Small intestine (tissue), 7 donors: Measurements from ENCODE around the gene SPRR2B. TPM values are rescaled to one million over a fixed set of nuclear protein-coding genes. Genes with fewer than 3 reads are reported as not detected.
"Not testable (repeated sequence)": the region's sequence is repeated elsewhere in the genome, so short reads cannot be mapped to it uniquely, and the experiment has no call there.

ENCODE experiments used
- DNase-seq, 2 donors: peaks; one replicate each; pipeline versions ENCODE4 v3.0.0 to v3.0.0-alpha.2; 2013
- FAIRE-seq: peaks from 2 replicates; lab custom pipeline; 2012; peaks lifted over from hg19 to GRCh38; lab: Jason Lieb, UNC
- H3K27ac ChIP-seq, 3 donors: one replicate each; pipeline ENCODE4 v1.5.1; 2013; ENCODE audit warnings: low read length in 2 of 3, mild to moderate bottlenecking in 2 of 3, control low read depth in 1 of 3, inconsistent platforms in 1 of 3, low read depth in 1 of 3, moderate library complexity in 1 of 3
- H3K27me3 ChIP-seq, 3 donors: one replicate each; pipeline ENCODE4 v1.6.1; 2013; ENCODE audit warnings: low read length in 3 of 3, inconsistent platforms in 1 of 3; ENCODE audit not compliant: control insufficient read depth in 3 of 3, insufficient read depth in 3 of 3
- H3K36me3 ChIP-seq, 3 donors: one replicate each; pipeline ENCODE4 v1.6.1; 2013; ENCODE audit warnings: low read length in 3 of 3, inconsistent platforms in 1 of 3, low read depth in 1 of 3, mild to moderate bottlenecking in 1 of 3, moderate library complexity in 1 of 3; ENCODE audit not compliant: control insufficient read depth in 3 of 3, insufficient read depth in 2 of 3
- H3K4me1 ChIP-seq, 3 donors: one replicate each; pipeline ENCODE4 v1.6.1; 2013; ENCODE audit warnings: low read length in 2 of 3, inconsistent platforms in 1 of 3, low read depth in 1 of 3, mild to moderate bottlenecking in 1 of 3, moderate library complexity in 1 of 3; ENCODE audit not compliant: control insufficient read depth in 3 of 3, insufficient read depth in 2 of 3
- H3K4me3 ChIP-seq, 3 donors: one replicate each; pipeline ENCODE4 v1.5.1; 2013; ENCODE audit warnings: low read length in 3 of 3, control low read depth in 1 of 3, inconsistent platforms in 1 of 3, low read depth in 1 of 3, mild to moderate bottlenecking in 1 of 3, moderate library complexity in 1 of 3
- H3K9me3 ChIP-seq, 2 donors: one replicate each; pipeline ENCODE4 v1.6.1; 2013; ENCODE audit warnings: low read depth in 1 of 2, low read length in 1 of 2; ENCODE audit not compliant: control insufficient read depth in 2 of 2, insufficient read depth in 1 of 2
- WGBS, 3 donors: extraction: QIAGEN DNeasy Blood & Tissue Kit; methylation state at CpG; one replicate each; pipeline ENCODE4 v1.1.7; 2013; 5-methylcytosine and 5-hydroxymethylcytosine counted together
- polyA plus RNA-seq, 4 donors: library from polyadenylated mRNA; stranded (reverse) in 3 of 4; unstranded in 1 of 4; fragments of 200-250 nt in 3 of 4; fragments of 120-200 nt in 1 of 4; gene quantifications; one replicate each; pipeline versions ENCODE4 v1.2.1 to v1.2.3, GENCODE V29; 2013
- donor health status: healthy with polysubstance abuse.
- donor health status: control.
- donor health status: control.
- donor health status: Bipolar disorder and iron deficiency.
- donor health status: healthy.

SPRR2B gene
- polyA plus RNA-seq, 4 donors = not detected

GRCh38 chr1:153025797-153026196 is 45.6 kb downstream of the SPRR2B start:
- no peak for FAIRE-seq

DNA sequence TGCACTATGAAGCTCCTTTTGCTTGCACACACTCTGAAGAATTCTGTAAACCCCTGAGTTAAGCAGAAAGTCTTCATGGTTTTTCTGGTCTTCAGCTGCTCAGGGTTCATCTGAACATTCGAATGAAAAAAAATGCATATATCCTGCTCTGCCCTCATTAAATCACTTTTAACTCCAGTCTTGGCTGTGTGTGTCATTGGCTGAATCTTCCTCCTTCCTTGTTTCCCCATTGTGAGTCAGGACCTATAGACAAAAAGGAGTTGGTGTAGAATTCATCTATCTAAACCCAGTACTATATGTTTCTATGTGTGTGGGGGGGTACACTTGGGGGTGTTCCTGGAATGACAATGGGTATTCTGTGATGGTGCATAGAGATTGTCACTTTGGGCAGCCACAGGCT is 47.0 kb downstream of the SPRR2B start:
- Histone ChIP-seq H3K4me1 (no peaks in the 10 kb centered on the region), H3K27me3 (no peaks in the 10 kb centered on the region), H3K9me3 (no peaks in the 10 kb centered on the region), H3K27ac (no peak overlapping the region), H3K36me3 (no peaks in the 10 kb centered on the region), H3K4me3 (no peak overlapping the region)
- DNase-seq (no peak), FAIRE-seq (no peak)
- 83 to 84% (median 84%) methylated on average over 1 of the region's 1 CpG for WGBS, 3 donors

More at GRCh38 chr1:153025797-153026196, 45.6 kb downstream of the SPRR2B start:
- H3K9me3 ChIP-seq = no peaks in the 10 kb centered on the region
- H3K4me1 ChIP-seq = no peaks in the 10 kb centered on the region
- 77 to 84% (median 81%) methylated on average over 1 of the region's 1 CpG for WGBS, 3 donors
- no peak overlapping the region for H3K4me3 ChIP-seq
- no peaks in the 10 kb centered on the region for H3K36me3 ChIP-seq
- H3K27me3 ChIP-seq = no peaks in the 10 kb centered on the region
- no peak for DNase-seq
- H3K27ac ChIP-seq = no peak overlapping the region

- no peak overlapping the region for H3K4me3 ChIP-seq
- H3K9me3 ChIP-seq = no peaks in the 10 kb centered on the region
- 83 to 88% (median 83%) methylated on average over 7 of the region's 7 CpGs for WGBS, 3 donors
- no peak overlapping the region for H3K27ac ChIP-seq
- H3K4me1 ChIP-seq = no peaks in the 10 kb centered on the region
- no peak for FAIRE-seq
- peaks cover 0 to 2% (median 0%) of the 10 kb centered on the region in 3 donors for H3K27me3 ChIP-seq
- DNase-seq = no peak
- no peaks in the 10 kb centered on the region for H3K36me3 ChIP-seq
These were observed 48.3 kb downstream of the SPRR2B start for GRCh38 chr1:153023109-153023508.

GRCh38 chr1:153022340-153022739 is 49.1 kb downstream of the SPRR2B start:
- not testable (repeated sequence) for H3K36me3 ChIP-seq, H3K4me1 ChIP-seq, FAIRE-seq, DNase-seq, H3K4me3 ChIP-seq, H3K9me3 ChIP-seq, H3K27ac ChIP-seq, H3K27me3 ChIP-seq
- WGBS, 3 donors = 41 to 61% (median 54%) methylated on average over 9 of the region's 9 CpGs

GRCh38 chr1:153021829-153022228 is 49.6 kb downstream of the SPRR2B start:
- H3K4me1 ChIP-seq, H3K27me3 ChIP-seq, DNase-seq, H3K36me3 ChIP-seq, H3K4me3 ChIP-seq, H3K27ac ChIP-seq, FAIRE-seq, H3K9me3 ChIP-seq: not testable (repeated sequence)
- WGBS, 3 donors = 3 to 20% (median 14%) methylated on average over 2 of the region's 2 CpGs

Other genes with a start within 250 kb of the SPRR2B start
- not detected for gene LCE1A, start 244.1 kb downstream of the SPRR2B start, polyA plus RNA-seq
- not detected for gene LCE6A, start 228.8 kb downstream of the SPRR2B start, polyA plus RNA-seq
- gene LCE7A, start 211.6 kb downstream of the SPRR2B start, polyA plus RNA-seq = not detected
- not detected for gene SMCP, start 193.3 kb downstream of the SPRR2B start, polyA plus RNA-seq
- under 1 TPM in 2 of 4 donors, not detected in 2; 0.03 to 0.45 TPM for gene IVL, start 163.1 kb downstream of the SPRR2B start, polyA plus RNA-seq
- not detected for gene SPRR5, start 124.4 kb downstream of the SPRR2B start, polyA plus RNA-seq
- not detected for gene SPRR4, start 101.0 kb downstream of the SPRR2B start, polyA plus RNA-seq
- not detected for gene SPRR1A, start 87.5 kb downstream of the SPRR2B start, polyA plus RNA-seq
- 10 to 100 TPM in 2 of 4 donors, 1 to 10 TPM in 1, not detected in 1; 3.0 to 16.1 (median 10.3) TPM for gene SPRR3, start 69.9 kb downstream of the SPRR2B start, polyA plus RNA-seq
- 1 to 10 TPM in 2 of 4 donors, under 1 TPM in 1, not detected in 1; 0.27 to 3.2 (median 1.6) TPM for gene SPRR1B, start 40.4 kb downstream of the SPRR2B start, polyA plus RNA-seq
- gene SPRR2D, start 30.5 kb downstream of the SPRR2B start, polyA plus RNA-seq = under 1 TPM in 1 of 4 donors, not detected in 3; 0.49 TPM
- 1 to 10 TPM in 2 of 4 donors, under 1 TPM in 1, not detected in 1; 0.67 to 2.2 (median 2.0) TPM for gene SPRR2A, start 14.1 kb downstream of the SPRR2B start, polyA plus RNA-seq
- gene SPRR2E, start 22.9 kb upstream of the SPRR2B start, polyA plus RNA-seq = 1 to 10 TPM in 1 of 4 donors, under 1 TPM in 1, not detected in 2; 0.24 to 2.2 TPM
- gene SPRR2F, start 41.9 kb upstream of the SPRR2B start, polyA plus RNA-seq = under 1 TPM in 1 of 4 donors, not detected in 3; 0.10 TPM
- gene SPRR2G, start 79.3 kb upstream of the SPRR2B start, polyA plus RNA-seq = not detected
- not detected for gene LELP1, start 131.8 kb upstream of the SPRR2B start, polyA plus RNA-seq
- gene PRR9, start 146.0 kb upstream of the SPRR2B start, polyA plus RNA-seq = not detected
- gene LORICRIN, start 188.1 kb upstream of the SPRR2B start, polyA plus RNA-seq = not detected
- gene PGLYRP3, start 241.3 kb upstream of the SPRR2B start, polyA plus RNA-seq = under 1 TPM in 1 of 4 donors, not detected in 3; 0.07 TPM